Astrocyte (in vitro differentiated cells and primary cell): Measurements from ENCODE around the gene TBC1D9. TPM values are rescaled to one million over a fixed set of nuclear protein-coding genes. Genes with fewer than 3 reads are reported as not detected.

Experiments
- DNase-seq: peaks from one replicate; pipeline ENCODE4 v3.0.0-alpha.2; 2010; ENCODE audit warnings: low read depth
- FAIRE-seq: peaks from 2 replicates; lab custom pipeline; 2011; peaks lifted over from hg19 to GRCh38; lab: Jason Lieb, UNC
- H2AFZ ChIP-seq: 2 replicates; pipeline ENCODE4 v1.6.0; 2012; ENCODE audit warnings: low read depth, low read length, inconsistent platforms
- H3K27ac ChIP-seq: 2 replicates; pipeline ENCODE4 v1.5.1; 2011; ENCODE audit warnings: low read depth, low read length, inconsistent platforms
- H3K27me3 ChIP-seq: 2 replicates; pipeline ENCODE4 v1.6.0; 2011; ENCODE audit warnings: low read length, inconsistent platforms; ENCODE audit not compliant: insufficient read depth
- H3K36me3 ChIP-seq: 2 replicates; pipeline ENCODE4 v1.5.1; 2011; ENCODE audit warnings: low read length, inconsistent platforms; ENCODE audit not compliant: insufficient read depth
- H3K4me1 ChIP-seq: 2 replicates; pipeline ENCODE4 v1.5.1; 2011; ENCODE audit warnings: low read length, inconsistent platforms; ENCODE audit not compliant: insufficient read depth
- H3K4me2 ChIP-seq: 2 replicates; pipeline ENCODE4 v1.6.0; 2012; ENCODE audit warnings: low read length, inconsistent platforms
- H3K4me3 ChIP-seq: 2 replicates; pipeline ENCODE4 v1.5.1; 2011; ENCODE audit warnings: low read depth, mild to moderate bottlenecking, low read length, inconsistent platforms; ENCODE audit not compliant: insufficient read depth
- H3K79me2 ChIP-seq: 2 replicates; pipeline ENCODE4 v1.6.0; 2012; ENCODE audit warnings: mild to moderate bottlenecking, low read length, inconsistent platforms; ENCODE audit not compliant: insufficient read depth
- H3K9ac ChIP-seq: 2 replicates; pipeline ENCODE4 v1.6.0; 2012; ENCODE audit warnings: mild to moderate bottlenecking, low read length, inconsistent platforms
- H3K9me3 ChIP-seq: 2 replicates; pipeline ENCODE4 v1.5.1; 2012; ENCODE audit warnings: low read depth, mild to moderate bottlenecking, low read length, inconsistent platforms; ENCODE audit not compliant: insufficient read depth
- H4K20me1 ChIP-seq: 2 replicates; pipeline ENCODE4 v1.6.0; 2012; ENCODE audit warnings: low read length, inconsistent platforms; ENCODE audit not compliant: insufficient read depth
- H3K27ac Mint-ChIP-seq: one replicate; pipeline ENCODE4 v1.8.0; 2021; ENCODE audit warnings: mild to moderate bottlenecking, mixed read lengths; ENCODE audit not compliant: unreplicated experiment
- H3K27me3 Mint-ChIP-seq: one replicate; pipeline ENCODE4 v1.8.0; 2021; ENCODE audit warnings: low read depth, mixed read lengths; ENCODE audit not compliant: unreplicated experiment
- H3K36me3 Mint-ChIP-seq: one replicate; pipeline ENCODE4 v1.8.0; 2021; ENCODE audit warnings: low read depth, mixed read lengths; ENCODE audit not compliant: unreplicated experiment
- H3K4me1 Mint-ChIP-seq: one replicate; pipeline ENCODE4 v1.8.0; 2021; ENCODE audit warnings: low read depth, mixed read lengths; ENCODE audit not compliant: unreplicated experiment
- H3K4me3 Mint-ChIP-seq: one replicate; pipeline ENCODE4 v1.8.0; 2021; ENCODE audit warnings: mild to moderate bottlenecking, moderate library complexity, mixed read lengths; ENCODE audit not compliant: unreplicated experiment
- H3K9me3 Mint-ChIP-seq: one replicate; pipeline ENCODE4 v1.8.0; 2021; ENCODE audit warnings: mild to moderate bottlenecking, mixed read lengths; ENCODE audit not compliant: unreplicated experiment
- CTCF ChIP-seq: IDR thresholded peaks from 2 replicates; pipeline ENCODE4 v1.5.1; 2011; ENCODE audit warnings: low read depth, mild to moderate bottlenecking, inconsistent platforms, low read length, moderate library complexity; ENCODE audit not compliant: insufficient read depth
- EZH2 ChIP-seq: IDR thresholded peaks from 2 replicates; pipeline ENCODE4 v1.6.1; 2012; ENCODE audit warnings: mild to moderate bottlenecking, low read length, inconsistent platforms; ENCODE audit not compliant: insufficient read depth
- total RNA-seq: library from RNA; stranded (reverse); gene quantifications from 2 replicates; pipeline ENCODE4 v1.2.1, GENCODE V29; 2021

The TBC1D9 gene
- total RNA-seq, 1 donor from 2014 or later = 31.6 TPM

- H3K4me1 ChIP-seq = no peaks in the 10 kb centered on the region
- no peak overlapping the region for H3K27ac Mint-ChIP-seq
- no peak overlapping the region for H3K9ac ChIP-seq
- no peak overlapping the region for H3K4me2 ChIP-seq
- no peak overlapping the region for H3K4me3 Mint-ChIP-seq
- TF ChIP-seq CTCF (no peak), EZH2 (no peak)
- DNase-seq (no peak), FAIRE-seq (no peak)
- peaks cover 14% of the 10 kb centered on the region for H3K36me3 Mint-ChIP-seq
- peaks cover 3% of the 10 kb centered on the region for H3K36me3 ChIP-seq
- no peaks in the 10 kb centered on the region for H3K9me3 Mint-ChIP-seq
- H4K20me1 ChIP-seq = no peaks in the 10 kb centered on the region
- no peak overlapping the region for H2AFZ ChIP-seq
- no peak overlapping the region for H3K4me3 ChIP-seq
- H3K4me1 Mint-ChIP-seq = peaks cover 12% of the 10 kb centered on the region
- no peaks in the 10 kb centered on the region for H3K79me2 ChIP-seq
- H3K9me3 ChIP-seq = no peaks in the 10 kb centered on the region
- no peak overlapping the region for H3K27ac ChIP-seq
- no peaks in the 10 kb centered on the region for H3K27me3 ChIP-seq
- no peaks in the 10 kb centered on the region for H3K27me3 Mint-ChIP-seq
Measured at GRCh38 chr4:140644470-140645185, 111.6 kb downstream of the TBC1D9 start.

- Mint-ChIP-seq H3K27me3 (no peaks in the 10 kb centered on the region), H3K27ac (no peak overlapping the region), H3K4me3 (no peak overlapping the region), H3K4me1 (peaks cover 7% of the 10 kb centered on the region), H3K36me3 (peaks cover 11% of the 10 kb centered on the region), H3K9me3 (no peaks in the 10 kb centered on the region)
- no peak overlapping the region for H3K27ac ChIP-seq
- no peak overlapping the region for H3K4me2 ChIP-seq
- no peaks in the 10 kb centered on the region for H4K20me1 ChIP-seq
- no peak overlapping the region for H2AFZ ChIP-seq
- H3K9ac ChIP-seq = no peak overlapping the region
- no peaks in the 10 kb centered on the region for H3K27me3 ChIP-seq
- TF ChIP-seq EZH2 (no peak), CTCF (no peak)
- H3K9me3 ChIP-seq = no peaks in the 10 kb centered on the region
- H3K36me3 ChIP-seq = peaks cover 3% of the 10 kb centered on the region
- DNase-seq = no peak
- H3K79me2 ChIP-seq = no peaks in the 10 kb centered on the region
- no peak for FAIRE-seq
- H3K4me3 ChIP-seq = no peak overlapping the region
- no peaks in the 10 kb centered on the region for H3K4me1 ChIP-seq
Measured at GRCh38 chr4:140643571-140644055, 112.6 kb downstream of the TBC1D9 start.
